Measurements from ENCODE around the gene TERB2.
"Not testable (repeated sequence)": the region's sequence is repeated elsewhere in the genome, so short reads cannot be mapped to it uniquely, and the experiment has no call there.

TERB2 gene

GRCh38 chr15:44968475-44968874 lies 12.0 kb downstream of the TERB2 start:
- Histone ChIP-seq H3K36me3 (no peaks in the 10 kb centered on the region), H3K4me3 (ENCODE audit: low read depth, low read length) (no peak overlapping the region), H3K27me3 (ENCODE audit: insufficient read depth, low read depth, severe bottlenecking) (no peaks in the 10 kb centered on the region), H3K27ac (no peak overlapping the region), H3K9me3 (ENCODE audit: severe bottlenecking) (no peaks in the 10 kb centered on the region)
- TF ChIP-seq, protein P1, sequence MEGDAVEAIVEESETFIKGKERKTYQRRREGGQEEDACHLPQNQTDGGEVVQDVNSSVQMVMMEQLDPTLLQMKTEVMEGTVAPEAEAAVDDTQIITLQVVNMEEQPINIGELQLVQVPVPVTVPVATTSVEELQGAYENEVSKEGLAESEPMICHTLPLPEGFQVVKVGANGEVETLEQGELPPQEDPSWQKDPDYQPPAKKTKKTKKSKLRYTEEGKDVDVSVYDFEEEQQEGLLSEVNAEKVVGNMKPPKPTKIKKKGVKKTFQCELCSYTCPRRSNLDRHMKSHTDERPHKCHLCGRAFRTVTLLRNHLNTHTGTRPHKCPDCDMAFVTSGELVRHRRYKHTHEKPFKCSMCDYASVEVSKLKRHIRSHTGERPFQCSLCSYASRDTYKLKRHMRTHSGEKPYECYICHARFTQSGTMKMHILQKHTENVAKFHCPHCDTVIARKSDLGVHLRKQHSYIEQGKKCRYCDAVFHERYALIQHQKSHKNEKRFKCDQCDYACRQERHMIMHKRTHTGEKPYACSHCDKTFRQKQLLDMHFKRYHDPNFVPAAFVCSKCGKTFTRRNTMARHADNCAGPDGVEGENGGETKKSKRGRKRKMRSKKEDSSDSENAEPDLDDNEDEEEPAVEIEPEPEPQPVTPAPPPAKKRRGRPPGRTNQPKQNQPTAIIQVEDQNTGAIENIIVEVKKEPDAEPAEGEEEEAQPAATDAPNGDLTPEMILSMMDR (IDR thresholded peaks at IDR 0.05; ENCODE audit: low read depth, low read length), result no peak
- no peak for DNase-seq

- H3K36me3 ChIP-seq, result no peaks in the 10 kb centered on the region
- DNase-seq, result no peak
Measured at GRCh38 chr15:44971036-44971435, 14.5 kb downstream of the TERB2 start.

DNA sequence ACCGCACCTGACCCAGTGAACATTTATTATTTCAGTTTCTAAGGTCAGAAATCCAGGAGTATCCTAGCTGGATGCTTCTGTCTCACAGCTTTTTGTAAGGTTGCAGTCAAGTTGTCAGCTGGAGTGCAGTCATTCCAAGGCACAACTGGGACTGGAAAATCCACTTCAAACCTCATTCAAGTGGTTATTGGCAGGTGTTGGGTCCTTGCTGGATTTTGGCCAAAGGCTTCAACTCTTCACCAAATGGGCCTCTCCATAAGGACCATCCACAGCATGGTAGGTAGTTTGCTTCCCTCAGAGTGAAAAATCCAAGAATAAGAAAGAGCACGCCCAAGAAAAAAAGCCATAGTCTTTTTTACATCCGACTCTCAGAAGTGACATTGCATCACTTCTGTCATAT lies 19.7 kb downstream of the TERB2 start:
- not testable (repeated sequence) for H3K36me3 ChIP-seq; H3K27ac ChIP-seq; H3K9me3 ChIP-seq (ENCODE audit: severe bottlenecking); H3K27me3 ChIP-seq (ENCODE audit: insufficient read depth, low read depth, severe bottlenecking); H3K4me3 ChIP-seq (ENCODE audit: low read depth, low read length); DNase-seq

More at GRCh38 chr15:44971036-44971435, 14.5 kb downstream of the TERB2 start:
- Histone ChIP-seq H3K9me3 (ENCODE audit: severe bottlenecking) (no peaks in the 10 kb centered on the region), H3K4me3 (ENCODE audit: low read depth, low read length) (no peak overlapping the region), H3K27me3 (ENCODE audit: insufficient read depth, low read depth, severe bottlenecking) (no peaks in the 10 kb centered on the region), H3K27ac (no peak overlapping the region)
- TF ChIP-seq, protein P1 (IDR thresholded peaks at IDR 0.05; ENCODE audit: low read depth, low read length), result no peak

- not testable (repeated sequence) for H3K4me3 ChIP-seq (ENCODE audit: low read depth, low read length); H3K36me3 ChIP-seq; DNase-seq
Measured at GRCh38 chr15:44977781-44978180, 21.3 kb downstream of the TERB2 start.

DNA sequence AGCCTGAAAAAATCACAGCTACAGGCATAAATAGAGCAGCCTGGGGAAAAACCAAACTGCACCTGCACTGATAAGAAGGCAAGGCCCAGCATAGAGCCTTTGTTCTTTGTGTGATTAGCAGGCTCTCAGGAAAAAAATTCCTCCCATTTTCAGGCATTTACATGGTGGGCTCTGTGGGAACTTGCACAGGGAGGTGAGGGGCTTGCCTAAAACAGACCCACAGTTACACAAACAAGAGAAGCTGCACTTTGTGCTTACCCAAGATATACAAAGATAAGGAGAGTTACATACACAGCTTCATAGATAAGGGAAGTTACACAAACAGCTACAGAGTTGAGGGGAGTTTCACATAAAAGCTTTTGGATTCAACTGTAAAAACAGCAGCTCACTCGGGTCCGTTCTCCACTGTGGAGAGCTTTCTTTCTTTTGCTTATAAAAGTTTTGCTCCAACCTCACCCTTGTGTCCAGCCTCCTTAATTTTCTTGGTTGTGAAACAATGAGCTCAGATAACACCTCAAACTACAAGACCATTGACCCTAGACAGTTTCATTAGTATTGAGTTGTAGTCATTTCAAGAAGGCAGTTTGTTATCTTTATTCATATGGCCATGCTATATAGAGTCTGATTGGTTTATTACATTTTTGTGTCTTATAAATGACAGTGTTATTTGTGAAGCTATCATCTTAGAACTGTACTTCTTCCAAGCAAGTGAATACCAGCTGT lies 23.3 kb downstream of the TERB2 start:
- not testable (repeated sequence) for DNase-seq; H3K27ac ChIP-seq; H3K4me3 ChIP-seq (ENCODE audit: low read depth, low read length); H3K9me3 ChIP-seq (ENCODE audit: severe bottlenecking); H3K36me3 ChIP-seq; H3K27me3 ChIP-seq (ENCODE audit: insufficient read depth, low read depth, severe bottlenecking)

More at GRCh38 chr15:44977781-44978180, 21.3 kb downstream of the TERB2 start:
- not testable (repeated sequence) for H3K27ac ChIP-seq; H3K9me3 ChIP-seq (ENCODE audit: severe bottlenecking); H3K27me3 ChIP-seq (ENCODE audit: insufficient read depth, low read depth, severe bottlenecking)

GRCh38 chr15:44984144-44984543 lies 27.7 kb downstream of the TERB2 start:
- not testable (repeated sequence) for H3K9me3 ChIP-seq (ENCODE audit: severe bottlenecking); H3K27me3 ChIP-seq (ENCODE audit: insufficient read depth, low read depth, severe bottlenecking)

GRCh38 chr15:44986346-44987055 lies 30.0 kb downstream of the TERB2 start:
- not testable (repeated sequence) for DNase-seq; H3K9me3 ChIP-seq (ENCODE audit: severe bottlenecking); H3K36me3 ChIP-seq; H3K27me3 ChIP-seq (ENCODE audit: insufficient read depth, low read depth, severe bottlenecking); H3K4me3 ChIP-seq (ENCODE audit: low read depth, low read length); H3K27ac ChIP-seq

More at GRCh38 chr15:44984144-44984543, 27.7 kb downstream of the TERB2 start:
- DNase-seq; H3K36me3 ChIP-seq; H3K27ac ChIP-seq; H3K4me3 ChIP-seq (ENCODE audit: low read depth, low read length): not testable (repeated sequence)

DNA sequence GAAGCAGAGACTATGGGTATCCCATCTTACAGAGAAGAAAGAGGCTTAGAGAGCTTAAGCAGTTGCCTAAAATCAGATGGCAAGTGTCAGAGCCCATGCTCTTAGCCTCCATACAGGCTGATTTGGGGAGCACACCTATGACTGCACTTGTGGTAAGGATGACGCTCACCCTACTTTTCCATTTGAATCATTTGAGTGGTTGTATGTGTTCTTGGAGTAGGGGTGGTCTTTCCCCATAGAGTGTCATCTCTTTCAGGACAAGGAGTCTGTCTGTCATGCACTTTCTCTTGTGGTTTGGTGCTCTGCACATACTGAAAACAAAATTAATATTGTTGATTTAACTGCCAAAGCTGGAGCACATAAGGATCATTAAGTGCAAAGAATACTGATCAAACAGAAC lies 31.2 kb downstream of the TERB2 start:
- not testable (repeated sequence) for H3K9me3 ChIP-seq (ENCODE audit: severe bottlenecking); H3K27ac ChIP-seq; H3K27me3 ChIP-seq (ENCODE audit: insufficient read depth, low read depth, severe bottlenecking); H3K4me3 ChIP-seq (ENCODE audit: low read depth, low read length); DNase-seq; H3K36me3 ChIP-seq

GRCh38 chr15:44988184-44988869 lies 31.8 kb downstream of the TERB2 start:
- not testable (repeated sequence) for H3K27me3 ChIP-seq (ENCODE audit: insufficient read depth, low read depth, severe bottlenecking); H3K4me3 ChIP-seq (ENCODE audit: low read depth, low read length); H3K36me3 ChIP-seq; DNase-seq; H3K9me3 ChIP-seq (ENCODE audit: severe bottlenecking); H3K27ac ChIP-seq

DNA sequence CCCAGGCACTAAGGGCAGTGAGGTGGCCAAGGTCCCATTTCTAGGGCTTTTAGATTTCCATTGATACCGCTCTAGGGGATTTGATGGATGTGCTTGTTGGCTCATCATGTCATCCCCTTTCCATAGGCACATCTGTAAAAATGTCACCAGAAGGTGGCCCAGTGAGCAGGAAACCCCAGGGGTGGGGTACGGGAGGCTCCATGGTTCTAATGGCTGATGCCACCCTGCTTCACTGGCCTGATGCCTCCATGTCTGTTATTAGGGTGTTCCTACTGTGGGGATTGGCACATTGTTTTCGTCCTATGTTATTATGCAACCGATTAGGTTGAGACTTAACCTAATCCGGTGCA lies 32.4 kb downstream of the TERB2 start:
- not testable (repeated sequence) for H3K27me3 ChIP-seq (ENCODE audit: insufficient read depth, low read depth, severe bottlenecking); H3K27ac ChIP-seq

GRCh38 chr15:44997632-44998031 lies 41.1 kb downstream of the TERB2 start:
- not testable (repeated sequence) for H3K9me3 ChIP-seq (ENCODE audit: severe bottlenecking); H3K27me3 ChIP-seq (ENCODE audit: insufficient read depth, low read depth, severe bottlenecking)

More for the DNA sequence above, 32.4 kb downstream of the TERB2 start:
- not testable (repeated sequence) for H3K9me3 ChIP-seq (ENCODE audit: severe bottlenecking); H3K36me3 ChIP-seq; DNase-seq; H3K4me3 ChIP-seq (ENCODE audit: low read depth, low read length)

More at GRCh38 chr15:44997632-44998031, 41.1 kb downstream of the TERB2 start:
- H3K4me3 ChIP-seq (ENCODE audit: low read depth, low read length); DNase-seq; H3K27ac ChIP-seq; H3K36me3 ChIP-seq: not testable (repeated sequence)

All from WERI-Rb-1 (cell line).